Stimulated activated CD4-positive, alpha-beta T cell treated with anti-CD3 and anti-CD28 coated beads, Interleukin-2, amount 100 ng/mL, for 24 hours (primary cell): ENCODE data around the gene HOXA11.

Experiments
- DNase-seq, 2 donors: peaks; one replicate each; pipeline ENCODE4 v3.0.0-alpha.2; 2020

Gene HOXA11

GRCh38 chr7:27205325-27206280 lies 20.6 kb upstream of the HOXA11 start:
- DNase-seq: no peak

DNA sequence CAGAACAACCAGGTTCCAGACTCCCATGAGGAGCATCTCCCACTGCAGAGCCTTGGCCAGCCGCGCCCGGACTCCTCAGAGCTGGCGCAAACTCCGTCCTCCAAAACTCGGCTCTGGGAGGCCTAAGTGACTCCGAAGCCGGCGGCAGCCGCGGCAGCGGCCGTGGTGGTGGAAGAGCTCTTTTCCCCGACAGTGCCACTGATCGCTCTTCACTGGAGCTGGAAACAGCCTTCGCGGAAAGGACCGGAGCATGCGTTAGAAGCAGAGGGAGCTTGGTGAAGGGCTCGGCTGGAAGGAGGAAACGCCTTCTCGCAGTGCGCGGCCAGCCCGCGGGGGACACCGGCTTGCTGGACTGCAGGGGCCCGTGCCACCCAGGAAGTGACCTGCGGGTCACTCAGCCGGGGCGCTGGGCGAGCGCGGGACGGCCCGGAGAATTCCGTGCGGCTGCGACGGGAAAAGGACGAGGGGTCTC lies 19.9 kb upstream of the HOXA11 start:
- DNase-seq: no peak

DNA sequence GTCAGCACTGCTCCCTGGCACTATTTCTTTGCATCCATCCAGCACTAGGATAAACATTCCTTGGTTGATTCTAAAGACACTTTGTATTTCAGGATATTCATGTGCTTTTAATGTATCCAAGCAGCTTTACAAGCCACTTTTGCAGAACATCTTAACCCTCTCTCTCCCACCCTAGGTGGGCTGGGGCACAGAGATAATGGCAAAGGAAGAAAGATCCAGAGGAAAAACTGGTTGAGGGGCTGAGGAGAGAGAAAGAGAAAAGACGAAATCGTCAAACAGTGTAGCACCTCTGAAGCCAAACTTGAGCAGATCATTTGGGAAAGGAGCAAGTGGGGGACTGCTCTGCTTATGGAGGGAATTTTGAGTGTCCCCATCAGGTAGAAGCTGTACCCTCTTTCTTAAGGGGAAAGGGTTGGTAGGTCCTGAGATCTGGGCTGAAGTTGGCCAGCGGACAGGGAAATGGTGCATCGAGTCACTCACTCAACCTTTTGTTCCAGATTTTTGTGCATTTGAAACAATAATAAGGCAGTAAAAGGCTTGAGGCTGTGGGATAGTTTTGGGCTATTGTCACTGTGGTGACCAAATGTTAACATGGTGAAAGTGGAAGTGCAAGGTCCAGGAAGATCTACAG lies 19.0 kb upstream of the HOXA11 start:
- DNase-seq: no peak

DNA sequence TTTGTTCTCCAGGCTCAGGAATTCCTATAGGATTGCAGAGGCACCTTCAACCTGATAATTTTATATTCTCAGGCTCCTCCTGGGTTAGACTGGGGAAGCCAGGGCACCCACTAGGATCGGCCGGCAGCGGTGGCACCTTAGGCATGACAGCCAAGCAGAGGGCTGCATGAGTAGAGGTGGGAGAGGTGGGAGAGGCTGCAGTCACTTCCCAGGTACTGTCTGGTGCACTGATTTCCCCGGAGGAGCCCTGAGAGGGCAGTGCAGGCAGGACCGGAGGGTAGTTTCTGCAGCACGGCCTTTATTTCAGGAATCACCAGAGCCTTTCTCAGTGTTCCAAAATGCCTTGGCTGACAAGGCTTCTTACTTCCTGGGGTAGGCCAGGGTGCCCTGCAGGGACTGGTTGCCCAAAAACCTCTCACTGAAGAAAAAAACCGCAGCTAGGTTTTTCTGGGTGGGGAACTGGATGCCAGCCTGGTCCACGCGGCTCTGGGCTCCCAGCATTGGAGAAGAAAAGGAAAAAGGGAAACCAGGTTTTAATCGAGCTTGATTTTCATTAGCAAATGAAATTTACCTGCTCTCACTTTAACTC lies 18.4 kb upstream of the HOXA11 start:
- no peak for DNase-seq

- no peak for DNase-seq
Measured at GRCh38 chr7:27202862-27203134, 17.8 kb upstream of the HOXA11 start.

DNA sequence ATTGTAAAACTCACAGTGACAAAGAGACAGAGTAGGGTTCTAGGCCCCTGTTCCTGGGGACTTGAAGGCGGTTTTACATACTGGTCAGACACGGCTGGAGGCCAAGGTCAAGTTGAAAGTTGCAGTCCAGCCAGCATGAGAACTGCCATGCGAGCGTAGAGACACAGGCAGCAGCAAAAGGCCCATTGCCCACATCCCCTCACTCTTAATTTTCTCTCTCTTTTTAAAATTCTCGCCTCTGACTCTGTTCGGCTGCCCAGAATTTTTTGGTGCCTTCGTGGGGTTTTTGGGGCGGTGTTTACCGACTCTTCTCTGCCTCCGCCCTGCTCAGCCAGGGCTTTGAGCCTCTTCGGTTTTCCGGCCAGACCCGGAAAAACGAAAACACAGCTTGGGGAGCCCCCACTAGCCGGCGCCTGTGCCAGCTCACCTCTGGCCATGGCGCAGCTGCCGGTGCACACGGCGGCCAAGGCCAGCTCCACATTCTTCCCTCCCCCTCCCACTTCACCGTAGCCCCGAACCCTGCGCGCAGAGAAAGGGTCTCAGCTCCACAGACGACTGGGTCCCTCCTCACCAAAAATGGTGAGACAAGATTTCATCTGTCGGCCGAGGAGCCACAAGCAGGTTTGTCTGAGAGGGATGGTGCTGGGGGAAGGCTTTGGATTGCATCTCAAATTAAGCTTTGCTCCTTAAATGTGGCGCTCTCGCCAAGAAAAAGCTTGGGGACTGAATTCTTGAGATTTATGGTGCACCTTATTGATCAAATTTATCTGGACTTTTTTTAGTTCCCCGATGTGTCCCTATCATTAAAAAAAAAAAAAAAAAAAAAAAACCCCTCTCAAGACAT lies 17.2 kb upstream of the HOXA11 start:
- DNase-seq: no peak

DNA sequence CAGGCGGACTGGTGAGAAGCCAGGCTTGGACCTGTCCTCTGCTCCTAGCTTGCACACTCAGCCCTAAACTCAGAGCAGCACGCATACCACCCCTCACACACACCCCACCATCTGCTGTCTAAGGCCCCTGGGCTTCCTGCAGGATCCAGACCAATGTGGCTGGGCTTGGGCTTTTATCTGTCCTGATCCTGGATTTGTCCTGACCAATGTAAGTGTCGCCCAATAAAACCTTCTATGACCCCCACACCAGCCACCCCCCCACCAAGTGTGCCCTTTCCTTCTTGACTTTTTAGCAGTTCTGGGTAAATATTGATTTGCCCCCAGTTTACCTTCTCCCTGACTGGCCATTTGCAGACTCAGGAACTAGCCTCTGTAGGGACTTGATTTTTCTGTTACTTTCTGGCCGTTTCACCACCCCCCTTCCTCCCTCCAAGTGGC lies 16.6 kb upstream of the HOXA11 start:
- no peak for DNase-seq

- no peak for DNase-seq
Measured at GRCh38 chr7:27200761-27201579, 15.9 kb upstream of the HOXA11 start.

GRCh38 chr7:27199849-27200760 lies 15.1 kb upstream of the HOXA11 start, which contains the start of gene HOXA13:
Gene HOXA13, minus strand, starts transcription at chr7:27200091. Its CDS starts 14 bp downstream, at chr7:27200077.
- DNase-seq: no peak

DNA sequence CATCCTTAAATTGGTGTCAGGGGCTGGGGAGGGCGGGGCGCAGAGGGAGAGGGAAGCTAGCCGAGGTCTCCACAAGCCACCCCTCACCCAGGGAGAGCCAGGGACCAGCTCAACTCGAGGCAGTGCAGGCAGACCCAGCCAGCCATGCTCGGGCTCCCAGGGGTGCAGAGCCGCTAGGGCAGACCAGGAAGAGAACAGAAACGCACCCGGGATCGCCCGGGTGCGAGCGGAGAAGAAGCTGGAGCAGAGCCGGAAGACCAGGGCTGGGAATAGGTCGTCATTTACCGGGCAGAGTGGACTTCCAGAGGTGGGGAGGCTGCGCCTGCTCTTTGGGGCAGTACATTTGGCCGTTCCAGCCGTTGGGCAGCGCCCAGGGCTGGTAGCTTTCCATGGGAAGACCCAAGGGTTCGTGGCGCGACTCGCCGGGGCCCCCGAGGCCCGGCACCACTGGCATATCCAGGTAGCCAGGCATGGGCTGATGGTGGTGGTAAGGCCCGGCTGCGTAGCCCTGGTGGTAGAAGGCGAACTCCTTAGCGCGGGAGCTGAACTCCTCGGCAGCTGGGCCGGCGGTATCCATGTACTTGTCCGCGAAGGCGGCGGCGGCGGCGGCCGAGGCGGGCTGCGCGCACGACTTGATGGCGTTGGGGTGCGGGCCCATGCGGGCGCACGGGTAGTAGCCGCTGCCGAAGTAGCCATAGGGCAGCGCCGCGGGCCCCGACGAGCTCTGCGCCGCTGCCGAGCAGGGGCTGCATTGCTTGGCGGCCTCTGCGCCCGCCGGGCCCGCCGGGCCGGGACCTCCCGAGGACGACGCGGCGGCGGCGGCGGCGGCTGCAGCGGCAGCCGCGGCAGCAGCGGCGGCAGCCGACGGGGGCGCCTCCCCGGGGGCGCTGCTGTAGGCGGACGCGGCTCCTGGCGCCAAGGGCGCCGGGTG lies 14.1 kb upstream of the HOXA11 start:
- DNase-seq: no peak

DNA sequence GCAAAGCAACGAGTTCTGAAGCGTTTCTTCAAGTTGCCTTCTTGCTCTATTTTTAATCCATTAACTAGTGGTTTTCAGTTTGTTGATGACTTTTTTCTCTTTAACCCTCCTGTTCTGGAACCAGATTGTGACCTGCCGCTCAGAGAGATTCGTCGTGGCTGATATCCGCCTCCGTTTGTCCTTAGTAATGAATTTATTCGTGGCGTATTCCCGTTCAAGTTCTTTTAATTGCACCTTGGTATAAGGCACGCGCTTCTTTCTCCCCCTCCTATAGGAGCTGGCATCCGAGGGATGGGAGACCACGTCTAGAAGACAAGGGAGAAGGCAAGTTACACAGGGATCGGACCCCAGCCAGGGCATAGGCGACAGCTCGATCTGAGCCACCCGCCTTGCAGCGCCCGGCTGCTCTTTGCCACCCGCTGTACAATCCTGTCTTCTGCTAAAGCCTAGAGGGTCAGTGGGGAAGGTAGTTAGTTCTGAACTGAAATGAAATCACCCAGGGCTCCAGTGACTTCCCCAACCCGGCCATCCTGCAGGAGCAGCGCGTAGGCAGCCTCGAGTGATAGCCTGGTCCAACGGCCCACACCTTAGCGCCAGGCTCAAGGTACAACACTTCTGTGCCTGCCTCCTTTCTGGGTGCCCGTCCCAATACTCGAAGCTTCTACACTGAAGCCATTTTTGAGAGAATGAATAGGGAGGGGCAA lies 13.3 kb upstream of the HOXA11 start:
- no peak for DNase-seq

DNA sequence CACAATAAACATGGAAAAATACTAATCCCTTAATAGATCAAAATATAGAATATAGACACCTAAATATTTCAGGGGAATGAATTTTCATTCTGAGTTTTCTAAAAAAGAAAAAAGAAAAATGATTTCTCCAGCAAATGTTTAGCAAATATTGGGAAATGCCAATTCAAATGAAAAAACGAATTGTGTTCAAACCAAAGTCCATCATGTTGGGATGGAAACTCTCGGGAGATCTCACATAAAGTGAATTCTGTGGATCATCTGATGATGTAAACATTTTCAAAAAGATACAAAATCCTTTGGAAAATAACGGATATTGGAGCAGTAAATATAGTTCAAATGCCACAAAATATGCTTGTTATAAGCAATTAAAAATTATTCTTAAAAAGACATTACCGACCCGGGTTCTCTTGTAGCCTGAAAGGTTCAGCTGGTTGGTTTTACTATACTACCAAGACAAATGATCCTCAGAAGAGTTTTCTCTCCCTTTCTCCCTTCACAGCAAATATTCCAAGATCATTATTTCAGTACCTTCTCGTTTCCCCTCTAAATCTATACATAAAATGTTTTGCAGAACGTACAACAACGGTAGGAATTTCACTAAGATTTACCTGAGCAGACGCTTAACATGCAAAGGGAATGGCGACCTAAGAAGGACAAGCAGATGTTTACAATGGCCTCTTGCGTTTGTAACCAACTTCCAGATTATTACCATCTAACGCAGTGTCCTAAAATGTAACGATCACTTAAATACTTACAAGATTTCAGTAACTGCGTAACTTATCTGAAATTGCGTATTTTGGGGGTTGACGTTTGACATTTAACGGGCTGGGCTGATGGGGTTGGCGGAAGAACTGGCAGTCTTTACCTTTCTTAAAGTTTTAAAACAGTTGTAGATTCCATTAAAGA lies 12.4 kb upstream of the HOXA11 start:
- DNase-seq: no peak

DNA sequence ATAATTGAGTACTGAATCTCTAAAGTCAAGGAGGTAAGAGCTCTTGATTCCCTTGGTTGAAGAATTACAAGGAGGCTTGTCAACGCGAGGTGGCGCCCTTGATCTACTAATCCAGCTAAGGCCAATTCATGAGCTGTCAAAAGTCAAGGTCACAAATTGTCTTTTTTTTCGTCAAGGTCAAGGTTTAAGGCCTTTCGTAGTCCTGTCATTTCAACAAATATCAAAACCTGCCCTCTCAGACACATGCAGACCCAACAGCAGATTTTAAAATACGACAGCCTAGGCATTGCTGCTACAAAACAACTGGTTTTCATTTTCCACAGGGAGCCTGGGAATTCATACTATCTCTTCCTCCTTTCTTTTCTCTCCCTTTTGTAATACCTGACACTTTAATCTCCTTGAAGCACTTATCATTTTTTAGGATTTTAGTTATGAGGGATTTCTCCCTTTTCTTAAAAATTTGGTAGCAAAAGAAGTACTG lies 11.3 kb upstream of the HOXA11 start:
- DNase-seq: peak; percentile 89 to 90

DNA sequence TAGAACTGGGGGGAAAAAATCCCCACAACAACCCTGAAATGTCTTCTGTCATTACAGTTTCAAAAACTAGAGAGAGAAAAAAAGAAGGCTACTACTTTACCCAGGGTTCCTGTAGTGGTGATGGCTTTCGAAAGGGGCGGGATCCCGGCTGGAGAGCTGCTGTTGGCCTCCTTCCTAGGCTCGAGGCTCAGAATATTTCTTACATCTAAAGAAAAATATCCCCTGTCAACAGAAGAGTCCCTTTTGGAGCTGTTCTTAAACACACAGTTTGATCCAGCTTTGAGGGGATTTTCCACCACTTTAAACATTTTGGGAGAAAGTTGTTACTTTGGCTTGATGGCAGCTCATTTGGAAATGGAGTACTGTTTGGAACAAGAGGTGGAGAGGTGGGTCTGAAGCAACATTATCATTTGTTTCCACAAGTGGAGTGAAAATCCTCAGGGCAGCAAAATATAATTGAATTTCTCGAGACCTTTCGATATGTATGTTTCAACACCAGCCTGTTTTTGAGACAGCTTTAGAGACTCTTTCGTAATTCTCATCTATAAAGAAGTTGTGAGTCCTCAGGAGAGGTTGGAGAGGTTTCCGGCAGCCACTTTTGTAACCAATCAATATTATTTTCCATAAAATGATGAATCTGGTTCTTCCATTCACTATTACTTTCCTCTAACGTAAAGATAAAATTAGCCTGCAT lies 9.8 kb upstream of the HOXA11 start:
- DNase-seq: no peak

DNA sequence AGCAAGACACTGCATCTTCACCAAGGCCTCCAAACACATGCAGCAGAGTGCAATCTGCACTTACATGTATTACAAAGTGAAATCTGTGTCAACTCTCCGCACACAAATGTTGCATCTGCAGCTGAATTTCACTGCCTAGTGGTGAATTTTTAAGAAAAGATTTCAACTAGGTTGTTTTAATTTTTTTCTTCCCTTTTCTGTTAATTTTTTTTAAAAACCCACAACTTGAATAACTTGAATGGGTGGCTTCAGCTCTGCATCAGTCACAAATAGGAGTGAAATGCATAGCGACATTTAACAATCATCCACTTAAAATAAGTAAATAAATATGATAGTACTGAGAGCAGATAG lies 8.9 kb upstream of the HOXA11 start:
- DNase-seq: no peak

DNA sequence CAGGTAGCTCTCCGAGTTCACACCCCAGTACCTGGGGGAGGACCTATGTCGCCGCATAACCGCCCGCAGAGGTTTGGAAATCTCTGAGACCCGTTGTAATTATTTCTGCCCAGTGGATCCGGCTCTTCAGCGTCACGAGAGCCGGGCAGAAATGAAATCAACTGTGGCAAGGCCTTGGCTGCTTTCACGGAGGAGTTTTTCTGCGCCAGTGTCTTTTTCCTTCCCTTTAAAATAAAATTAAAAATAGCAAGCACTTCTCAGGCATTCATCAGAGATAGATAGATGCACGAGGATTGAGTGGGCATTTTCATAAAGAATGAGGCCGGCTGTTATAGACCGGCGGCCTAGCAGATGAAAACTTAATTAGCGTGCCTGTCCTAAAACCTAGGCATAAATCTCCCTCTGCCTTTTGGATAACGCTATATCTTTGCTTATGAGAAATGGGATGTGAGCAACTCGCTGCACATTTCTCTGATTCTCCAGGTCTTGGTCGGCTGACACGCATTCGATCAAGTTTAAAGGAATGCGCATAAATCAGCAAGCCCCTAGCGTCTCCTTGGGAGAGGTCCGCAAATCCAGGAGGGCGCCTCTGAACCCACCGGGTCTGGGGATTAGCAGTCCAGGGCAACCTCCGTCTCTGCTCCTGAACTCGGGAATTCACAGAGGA lies 8.4 kb upstream of the HOXA11 start:
- peak in 1 of 2 donors; percentile 16 for DNase-seq
